22Rv1 (cell line): ENCODE measurements around the gene TSACC.

Experiments
- ZFX ChIP-seq: fragments of 450-650 bp; IDR thresholded peaks from 2 replicates; pipeline ENCODE4 v1.6.1; 2017; ENCODE audit warnings: antibody characterized with exemption, borderline replicate concordance
- TF ChIP-seq, protein P1 (sequence below): fragments of 450-650 bp; IDR thresholded peaks from 2 replicates; pipeline ENCODE4 v1.5.1; 2017; ENCODE audit warnings: mild to moderate bottlenecking

DNA sequence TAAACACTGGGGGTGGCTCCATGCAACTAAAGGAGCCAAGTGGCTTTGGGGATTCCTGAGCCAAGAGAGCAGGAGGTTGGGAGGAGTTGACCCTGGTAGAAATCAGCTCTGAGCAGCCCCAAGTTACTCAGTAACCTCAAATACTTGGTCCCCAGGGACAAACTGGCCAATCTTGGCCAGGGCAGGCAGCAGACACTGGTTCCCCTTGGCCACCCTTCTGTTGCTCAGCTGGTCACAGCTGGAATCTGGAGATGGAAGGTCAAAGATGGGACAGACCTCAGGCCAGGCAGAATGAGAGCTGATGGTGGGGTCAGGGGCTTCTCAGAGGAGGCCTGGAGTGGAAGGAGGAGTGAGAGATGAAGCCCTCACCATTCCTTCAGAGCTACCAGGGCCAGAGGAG, 27.4 kb downstream of the TSACC start:
- TF ChIP-seq, protein P1, sequence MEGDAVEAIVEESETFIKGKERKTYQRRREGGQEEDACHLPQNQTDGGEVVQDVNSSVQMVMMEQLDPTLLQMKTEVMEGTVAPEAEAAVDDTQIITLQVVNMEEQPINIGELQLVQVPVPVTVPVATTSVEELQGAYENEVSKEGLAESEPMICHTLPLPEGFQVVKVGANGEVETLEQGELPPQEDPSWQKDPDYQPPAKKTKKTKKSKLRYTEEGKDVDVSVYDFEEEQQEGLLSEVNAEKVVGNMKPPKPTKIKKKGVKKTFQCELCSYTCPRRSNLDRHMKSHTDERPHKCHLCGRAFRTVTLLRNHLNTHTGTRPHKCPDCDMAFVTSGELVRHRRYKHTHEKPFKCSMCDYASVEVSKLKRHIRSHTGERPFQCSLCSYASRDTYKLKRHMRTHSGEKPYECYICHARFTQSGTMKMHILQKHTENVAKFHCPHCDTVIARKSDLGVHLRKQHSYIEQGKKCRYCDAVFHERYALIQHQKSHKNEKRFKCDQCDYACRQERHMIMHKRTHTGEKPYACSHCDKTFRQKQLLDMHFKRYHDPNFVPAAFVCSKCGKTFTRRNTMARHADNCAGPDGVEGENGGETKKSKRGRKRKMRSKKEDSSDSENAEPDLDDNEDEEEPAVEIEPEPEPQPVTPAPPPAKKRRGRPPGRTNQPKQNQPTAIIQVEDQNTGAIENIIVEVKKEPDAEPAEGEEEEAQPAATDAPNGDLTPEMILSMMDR, result no peak
- TF ChIP-seq ZFX, result no peak
